Neural crest cell (in vitro differentiated cells): ENCODE data around the gene SF3A1. TPM values are rescaled to one million over a fixed set of nuclear protein-coding genes. Genes with fewer than 3 reads are reported as not detected.

Source experiments
- DNase-seq: peaks from one replicate; pipeline ENCODE4 v3.0.0; 2021; ENCODE audit warnings: low read depth, mixed read lengths, low spot score
- H3K27ac Mint-ChIP-seq: one replicate; pipeline ENCODE4 v1.8.0; 2021; ENCODE audit warnings: mild to moderate bottlenecking, mixed read lengths; ENCODE audit not compliant: unreplicated experiment
- H3K27me3 Mint-ChIP-seq: 2 replicates; pipeline ENCODE4 v1.8.0; 2021; ENCODE audit warnings: low read depth, mild to moderate bottlenecking, mixed read lengths
- H3K36me3 Mint-ChIP-seq: 2 replicates; pipeline ENCODE4 v1.8.0; 2021; ENCODE audit warnings: low read depth, mild to moderate bottlenecking, mixed read lengths
- H3K4me1 Mint-ChIP-seq: 2 replicates; pipeline ENCODE4 v1.8.0; 2021; ENCODE audit warnings: mixed read lengths
- H3K4me3 Mint-ChIP-seq: one replicate; pipeline ENCODE4 v1.8.0; 2021; ENCODE audit warnings: mild to moderate bottlenecking, mixed read lengths
- H3K9me3 Mint-ChIP-seq: 2 replicates; pipeline ENCODE4 v1.8.0; 2021; ENCODE audit warnings: mixed read lengths
- total RNA-seq: library from RNA; stranded (reverse); gene quantifications from 2 replicates; pipeline ENCODE4 v1.2.1, GENCODE V29; 2021
- TF ChIP-seq, protein P1 (sequence below): fragments of 200-600 bp; sonication (generic); conservative IDR thresholded peaks from 2 replicates; pipeline ENCODE4 v1.5.0; 2021; ENCODE audit warnings: antibody characterized with exemption, mild to moderate bottlenecking

The SF3A1 gene
- total RNA-seq, 1 donor from 2014 or later, result 265 TPM

DNA sequence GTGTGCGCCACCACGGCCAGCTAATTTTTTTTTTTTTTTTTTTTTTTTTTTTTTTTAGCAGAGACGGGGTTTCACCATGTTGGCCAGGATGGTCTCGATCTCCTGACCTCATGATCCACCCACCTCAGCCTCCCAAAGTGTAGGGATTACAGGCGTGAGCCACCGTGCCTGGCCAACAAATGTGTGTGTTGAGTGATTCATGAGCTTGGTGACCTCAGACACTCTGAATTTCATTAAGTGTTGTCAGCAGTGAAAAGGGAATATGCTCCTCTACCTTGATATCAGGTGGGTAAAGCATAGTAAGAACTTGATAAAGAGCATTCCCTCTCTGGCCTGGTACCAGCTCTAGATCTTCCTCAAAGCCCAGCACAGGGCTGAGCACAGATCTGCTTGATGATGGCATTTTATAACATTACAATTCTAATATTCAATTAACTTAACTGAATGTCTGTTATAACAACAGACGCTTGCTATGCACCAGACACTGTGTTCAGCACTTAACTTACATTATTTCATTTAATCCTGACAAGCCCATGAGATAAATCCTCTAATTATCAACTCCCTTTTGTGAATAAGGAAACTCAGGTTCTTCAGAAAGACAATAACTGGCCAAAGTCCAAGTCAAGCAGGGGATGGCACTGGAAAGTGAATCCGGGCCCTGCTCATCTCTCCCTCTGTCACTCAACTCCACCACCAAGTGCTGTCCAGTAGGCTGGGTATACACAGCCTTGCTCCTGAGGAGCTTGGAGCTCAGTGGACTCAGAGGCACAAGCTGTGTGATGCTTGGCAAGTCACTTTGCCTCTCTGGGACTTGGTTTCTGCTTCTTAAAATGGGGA, 42.9 kb downstream of the SF3A1 start:
- no peaks in the 10 kb centered on the region for H3K27me3 Mint-ChIP-seq
- DNase-seq, result no peak
- H3K4me1 Mint-ChIP-seq, result peaks cover 9% of the 10 kb centered on the region
- no peak overlapping the region for H3K27ac Mint-ChIP-seq
- no peaks in the 10 kb centered on the region for H3K36me3 Mint-ChIP-seq
- H3K9me3 Mint-ChIP-seq, result no peaks in the 10 kb centered on the region
- no peak overlapping the region for H3K4me3 Mint-ChIP-seq
- TF ChIP-seq, protein P1, sequence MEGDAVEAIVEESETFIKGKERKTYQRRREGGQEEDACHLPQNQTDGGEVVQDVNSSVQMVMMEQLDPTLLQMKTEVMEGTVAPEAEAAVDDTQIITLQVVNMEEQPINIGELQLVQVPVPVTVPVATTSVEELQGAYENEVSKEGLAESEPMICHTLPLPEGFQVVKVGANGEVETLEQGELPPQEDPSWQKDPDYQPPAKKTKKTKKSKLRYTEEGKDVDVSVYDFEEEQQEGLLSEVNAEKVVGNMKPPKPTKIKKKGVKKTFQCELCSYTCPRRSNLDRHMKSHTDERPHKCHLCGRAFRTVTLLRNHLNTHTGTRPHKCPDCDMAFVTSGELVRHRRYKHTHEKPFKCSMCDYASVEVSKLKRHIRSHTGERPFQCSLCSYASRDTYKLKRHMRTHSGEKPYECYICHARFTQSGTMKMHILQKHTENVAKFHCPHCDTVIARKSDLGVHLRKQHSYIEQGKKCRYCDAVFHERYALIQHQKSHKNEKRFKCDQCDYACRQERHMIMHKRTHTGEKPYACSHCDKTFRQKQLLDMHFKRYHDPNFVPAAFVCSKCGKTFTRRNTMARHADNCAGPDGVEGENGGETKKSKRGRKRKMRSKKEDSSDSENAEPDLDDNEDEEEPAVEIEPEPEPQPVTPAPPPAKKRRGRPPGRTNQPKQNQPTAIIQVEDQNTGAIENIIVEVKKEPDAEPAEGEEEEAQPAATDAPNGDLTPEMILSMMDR, result no peak

DNA sequence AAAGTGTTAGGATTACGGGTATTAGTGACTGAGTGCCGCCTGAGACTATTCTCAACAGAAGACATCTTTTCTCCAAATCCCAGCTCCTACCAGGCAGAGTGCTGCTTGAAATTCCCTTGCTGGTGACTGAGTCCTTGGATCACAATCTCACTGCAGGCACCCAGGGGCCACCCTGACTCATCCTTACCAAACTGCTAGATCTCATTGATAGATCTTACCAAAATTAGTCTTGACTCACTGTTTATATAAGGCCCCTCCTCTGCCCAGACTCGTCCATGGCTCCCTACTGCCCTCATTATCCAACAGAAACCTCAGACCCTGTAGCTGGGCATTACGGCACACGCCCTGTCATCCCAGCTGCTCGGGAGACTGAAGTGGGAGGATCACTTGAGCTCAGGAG, 44.6 kb downstream of the SF3A1 start:
- no peak for DNase-seq
- Mint-ChIP-seq H3K4me1 (peaks cover 16% of the 10 kb centered on the region), H3K27me3 (no peaks in the 10 kb centered on the region), H3K4me3 (no peak overlapping the region), H3K9me3 (no peaks in the 10 kb centered on the region), H3K36me3 (no peaks in the 10 kb centered on the region), H3K27ac (no peak overlapping the region)
- TF ChIP-seq, protein P1, result no peak

DNA sequence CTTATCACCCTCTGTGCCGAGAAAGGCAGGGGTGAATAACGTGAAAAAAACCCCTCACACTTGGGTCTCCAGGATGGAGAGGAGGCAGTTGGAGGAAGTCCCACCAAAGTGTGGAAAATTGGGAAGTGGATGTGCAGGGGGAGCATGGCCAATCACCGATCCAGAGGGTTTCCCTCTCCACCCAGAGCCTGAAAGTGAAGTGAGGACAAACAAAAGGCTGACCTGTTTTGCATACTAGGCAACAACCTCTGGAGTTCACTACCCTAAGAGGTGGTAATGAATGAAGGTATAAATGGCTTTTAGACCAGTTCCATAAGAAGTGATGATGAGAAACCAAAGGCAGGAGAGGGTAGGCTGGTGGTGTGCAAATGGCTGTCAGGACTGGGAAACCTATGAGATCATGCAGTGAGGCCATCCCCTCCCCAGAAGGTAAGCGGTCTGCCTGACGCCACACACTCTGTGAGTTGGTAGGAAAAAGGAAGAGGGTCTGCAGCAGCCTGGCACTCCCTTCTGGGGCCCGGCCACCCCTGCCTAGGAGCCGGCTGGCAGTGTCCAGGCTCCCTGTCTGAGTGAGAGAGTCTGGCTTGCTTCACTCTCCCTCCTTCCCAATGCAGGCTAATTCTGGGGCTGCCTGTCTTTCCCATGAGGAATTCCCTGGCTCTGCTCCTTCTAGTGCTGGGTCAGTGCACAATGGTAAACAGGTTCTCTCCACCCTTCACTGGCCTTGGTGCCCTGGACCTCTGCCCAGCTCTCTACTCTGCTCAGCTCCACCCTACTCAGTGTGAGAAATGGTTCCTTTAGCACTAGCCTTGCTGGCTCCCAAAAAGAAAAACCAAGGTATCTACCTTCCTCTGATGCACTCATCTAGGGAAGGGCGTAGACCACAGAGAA, 45.6 kb downstream of the SF3A1 start:
- peak overlapping the region; percentile 32 for H3K27ac Mint-ChIP-seq
- no peak for DNase-seq

DNA sequence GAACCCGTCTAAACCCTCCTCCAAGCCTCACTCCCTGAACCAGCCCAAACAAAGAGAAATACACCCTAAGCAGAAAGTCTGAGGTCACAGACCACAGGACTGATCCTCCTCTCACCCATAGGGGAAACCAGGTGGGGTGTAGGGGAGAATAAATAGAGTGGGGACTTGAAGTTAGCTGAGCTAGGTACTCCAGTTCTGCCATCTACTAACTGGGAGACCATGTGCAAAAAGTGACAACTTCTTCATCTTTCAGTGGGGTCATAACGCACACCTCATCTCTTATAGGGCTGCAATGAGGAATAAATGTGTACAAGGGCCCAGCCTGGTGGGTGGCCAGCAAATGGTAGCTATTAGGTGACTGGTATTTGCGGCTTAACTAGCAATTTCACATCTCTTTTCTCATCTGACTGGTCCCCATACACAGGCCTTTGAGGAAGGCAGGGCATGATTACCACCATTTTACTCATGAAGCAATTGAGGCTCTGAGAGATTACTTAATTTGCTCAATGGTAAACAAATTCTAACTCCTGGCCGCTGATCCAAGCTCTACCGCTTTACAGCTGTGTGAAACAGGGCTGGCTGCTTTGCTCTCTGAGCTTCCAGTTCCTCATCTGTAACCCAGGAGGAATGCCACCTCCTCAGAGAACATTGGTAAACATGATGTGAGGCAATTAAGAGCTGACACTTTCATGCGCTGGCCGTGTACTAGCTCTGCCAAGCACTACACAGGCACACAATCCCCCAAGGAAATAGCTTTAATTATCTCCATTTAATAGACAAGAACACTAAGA, 46.5 kb downstream of the SF3A1 start:
- H3K36me3 Mint-ChIP-seq, result no peaks in the 10 kb centered on the region
- no peaks in the 10 kb centered on the region for H3K27me3 Mint-ChIP-seq
- H3K27ac Mint-ChIP-seq, result peak overlapping the region; percentile 46
- H3K4me3 Mint-ChIP-seq, result no peak overlapping the region
- H3K9me3 Mint-ChIP-seq, result no peaks in the 10 kb centered on the region
- no peak for DNase-seq
- TF ChIP-seq, protein P1, result no peak
- peaks cover 23% of the 10 kb centered on the region for H3K4me1 Mint-ChIP-seq

More for the DNA sequence above, 45.6 kb downstream of the SF3A1 start:
- H3K36me3 Mint-ChIP-seq, result no peaks in the 10 kb centered on the region
- H3K9me3 Mint-ChIP-seq, result no peaks in the 10 kb centered on the region
- no peak overlapping the region for H3K4me3 Mint-ChIP-seq
- H3K4me1 Mint-ChIP-seq, result peaks cover 16% of the 10 kb centered on the region
- no peaks in the 10 kb centered on the region for H3K27me3 Mint-ChIP-seq
- TF ChIP-seq, protein P1, result no peak
